Lower leg skin (tissue), 3 donors: ENCODE data around the gene RNF144A.

Experiments
- CTCF ChIP-seq, 3 donors: fragments of 450-650 bp; IDR thresholded peaks; one replicate each; pipeline ENCODE4 v1.5.1; 2016; ENCODE audit warnings: antibody characterized with exemption in 3 of 3, mild to moderate bottlenecking in 3 of 3, moderate library complexity in 2 of 3
- POLR2A ChIP-seq, 2 donors: fragments of 450-650 bp; IDR thresholded peaks; one replicate each; pipeline ENCODE4 v1.6.1; 2016 to 2017; ENCODE audit warnings: antibody characterized with exemption in 2 of 2, mild to moderate bottlenecking in 1 of 2, moderate library complexity in 1 of 2

- no peak for TF ChIP-seq POLR2A (IDR thresholded peaks at IDR 0.05)
- no peak for TF ChIP-seq CTCF (IDR thresholded peaks at IDR 0.05)
These were observed 98.9 kb downstream of the RNF144A start for GRCh38 chr2:7016148-7016547.
